Measurements from ENCODE around the gene LSP1.

DNA sequence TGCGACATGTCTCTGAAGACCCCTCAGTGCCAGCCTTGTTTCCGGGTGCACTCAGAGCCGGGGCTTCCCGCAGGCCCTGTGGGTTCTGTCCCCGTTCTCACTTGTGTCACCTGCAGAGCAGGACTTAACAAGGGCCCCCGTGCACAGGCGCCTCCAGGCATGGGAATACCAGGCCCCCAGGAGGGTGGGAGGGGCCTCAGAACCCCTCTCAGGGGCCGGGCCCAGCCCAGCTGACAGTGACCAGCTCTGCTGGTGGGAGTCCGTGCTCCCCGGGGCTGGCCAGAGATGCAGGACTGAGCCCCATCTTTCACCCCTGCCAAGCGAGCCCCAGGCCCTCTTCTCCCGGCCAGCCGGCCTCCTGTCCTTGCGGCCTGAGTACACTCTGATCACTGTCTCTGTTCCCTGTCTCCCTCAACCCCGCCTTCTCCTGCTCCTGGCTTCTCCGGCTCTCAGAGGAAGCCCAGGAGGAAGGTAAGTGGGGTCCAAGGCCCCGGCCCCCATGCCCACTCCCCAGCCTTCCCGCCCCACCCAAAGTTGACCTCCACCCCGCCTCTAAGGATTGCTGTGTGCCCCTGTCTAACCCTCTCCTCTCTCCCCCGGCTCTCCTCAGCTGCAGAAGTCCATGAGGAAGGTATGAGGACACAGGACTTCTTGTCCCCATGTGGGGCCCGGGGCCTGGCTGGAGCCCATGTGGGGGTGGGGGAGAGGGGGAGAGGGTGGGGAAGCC is 71.9 kb downstream of the LSP1 start:
- no peak for TF ChIP-seq ZNF740 (CRISPR knock-in tag; IDR thresholded peaks at IDR 0.05)
- TF ChIP-seq POLR2A (IDR thresholded peaks at IDR 0.05; ENCODE audit: insufficient read depth in 1 of 2, low read depth in 2 of 2, low read length in 2 of 2), result no peak
- no peak for TF ChIP-seq JUNB (CRISPR knock-in tag; IDR thresholded peaks at IDR 0.05; ENCODE audit: borderline replicate concordance)
- no peak for TF ChIP-seq E2F1 (CRISPR knock-in tag; IDR thresholded peaks at IDR 0.05)
- no peak for TF ChIP-seq SMAD9 (CRISPR knock-in tag; IDR thresholded peaks at IDR 0.05)
- TF ChIP-seq, protein P1, sequence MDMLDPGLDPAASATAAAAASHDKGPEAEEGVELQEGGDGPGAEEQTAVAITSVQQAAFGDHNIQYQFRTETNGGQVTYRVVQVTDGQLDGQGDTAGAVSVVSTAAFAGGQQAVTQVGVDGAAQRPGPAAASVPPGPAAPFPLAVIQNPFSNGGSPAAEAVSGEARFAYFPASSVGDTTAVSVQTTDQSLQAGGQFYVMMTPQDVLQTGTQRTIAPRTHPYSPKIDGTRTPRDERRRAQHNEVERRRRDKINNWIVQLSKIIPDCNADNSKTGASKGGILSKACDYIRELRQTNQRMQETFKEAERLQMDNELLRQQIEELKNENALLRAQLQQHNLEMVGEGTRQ (IDR thresholded peaks at IDR 0.05; ENCODE audit: low read depth, low read length), result no peak
- TF ChIP-seq, protein P1 (CRISPR knock-in tag; IDR thresholded peaks at IDR 0.05; ENCODE audit: borderline replicate concordance), result no peak
- no peak for TF ChIP-seq EZH2 (conservative IDR thresholded peaks at IDR 0.05; ENCODE audit: low read depth, low read length)

All from HepG2 (cell line).